Globus pallidus (tissue), 1 donor: ENCODE data around the gene TXNDC2.

Source experiments
- DNase-seq: peaks from one replicate; pipeline ENCODE4 v3.0.0-alpha.2; 2015; ENCODE audit warnings: low spot score

Gene TXNDC2

GRCh38 chr18:9860682-9861081 is 25.1 kb upstream of the TXNDC2 start:
- no peak for DNase-seq

DNA sequence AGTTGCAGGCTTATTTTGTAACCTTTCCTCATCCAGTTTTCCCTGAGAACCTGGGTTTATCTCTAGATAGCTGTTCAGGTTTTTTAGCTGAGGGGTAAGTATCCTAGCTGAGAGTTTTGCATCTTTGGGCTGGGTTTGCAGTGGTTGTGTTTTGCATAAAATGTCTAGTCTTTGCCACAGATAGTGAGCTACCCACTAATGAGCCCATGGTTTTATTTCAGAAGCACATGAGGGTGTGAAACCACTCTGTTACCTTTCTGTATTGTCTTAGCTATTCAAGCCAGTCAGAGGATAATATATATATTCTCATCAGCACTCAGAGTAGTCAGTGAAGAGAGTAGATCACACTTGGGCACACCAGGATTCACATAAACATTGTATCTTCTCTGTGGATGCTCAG is 24.6 kb upstream of the TXNDC2 start:
- DNase-seq, result no peak

DNA sequence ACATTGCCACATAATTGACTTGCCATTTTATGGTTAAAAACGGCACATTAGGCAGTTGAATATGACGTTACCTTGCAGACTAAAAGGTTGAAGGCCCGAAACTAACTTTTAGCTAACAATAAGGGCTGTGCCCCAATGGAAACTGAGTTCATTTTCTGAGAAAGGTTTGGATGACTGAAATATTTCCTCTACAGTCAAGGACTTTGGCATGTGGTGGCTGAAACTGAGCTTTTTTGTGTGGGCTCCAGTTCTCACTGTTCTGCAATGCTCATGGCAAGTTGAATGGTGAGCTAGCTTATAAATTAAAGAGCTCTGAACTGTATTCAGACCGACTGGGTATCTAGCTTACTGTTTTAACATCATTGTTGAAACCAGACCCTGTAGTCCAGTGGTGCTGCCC is 23.8 kb upstream of the TXNDC2 start:
- DNase-seq, result no peak

GRCh38 chr18:9862686-9863085 is 23.1 kb upstream of the TXNDC2 start:
- DNase-seq, result no peak

DNA sequence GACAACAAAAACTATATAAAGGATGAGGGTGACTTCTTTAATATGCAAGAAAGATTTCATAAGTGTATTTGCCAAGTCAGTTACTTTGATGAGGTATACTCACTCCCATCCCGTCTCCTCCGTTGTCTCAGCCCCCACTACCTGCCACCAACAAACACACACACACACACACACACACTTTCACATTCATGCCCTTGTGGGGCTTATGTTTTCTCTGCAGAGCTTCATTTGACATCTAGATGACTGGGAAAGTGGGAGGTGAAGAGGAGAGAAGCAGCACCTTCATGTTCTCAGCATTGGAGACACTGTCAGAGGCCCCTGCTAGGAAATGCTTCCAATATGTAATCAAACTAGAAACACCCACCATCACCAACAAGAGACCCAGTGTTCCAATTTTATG is 22.5 kb upstream of the TXNDC2 start:
- no peak for DNase-seq

DNA sequence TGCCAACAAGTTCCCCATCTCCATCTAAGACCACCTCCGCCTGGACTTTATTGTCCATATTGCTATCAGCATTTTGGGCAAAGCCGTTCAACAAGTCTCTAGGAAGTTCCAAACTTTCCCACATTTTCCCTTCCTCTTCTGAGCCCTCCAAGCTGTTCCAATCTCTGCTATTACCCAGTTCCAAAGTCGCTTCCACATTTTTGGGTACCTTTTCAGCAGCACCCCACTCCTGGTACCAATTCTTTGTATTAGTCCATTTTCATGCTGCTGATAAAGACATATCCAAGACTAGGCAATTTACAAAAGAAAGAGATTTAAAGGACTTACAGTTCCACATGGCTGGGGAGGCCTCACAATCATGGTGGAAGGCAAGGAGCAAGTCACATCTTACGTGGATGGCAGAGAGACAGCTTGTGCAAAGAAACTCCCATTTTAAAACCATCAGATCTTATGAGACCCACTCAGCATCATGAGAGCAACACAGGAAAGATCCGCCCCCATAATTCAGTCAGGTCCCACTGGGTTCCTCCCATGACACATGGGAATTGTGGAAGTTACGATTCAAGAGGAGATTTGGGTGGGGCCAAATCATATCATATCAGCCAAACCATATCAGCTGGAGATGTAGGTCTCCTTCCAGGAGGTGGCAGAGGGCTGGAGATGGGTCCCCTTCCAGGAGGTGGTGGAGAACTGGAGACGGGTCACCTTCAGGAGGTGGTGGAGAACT is 19.8 kb upstream of the TXNDC2 start:
- no peak for DNase-seq

GRCh38 chr18:9866627-9867026 is 19.1 kb upstream of the TXNDC2 start:
- no peak for DNase-seq

- DNase-seq, result no peak
Measured at GRCh38 chr18:9867071-9867594, 18.6 kb upstream of the TXNDC2 start.

DNA sequence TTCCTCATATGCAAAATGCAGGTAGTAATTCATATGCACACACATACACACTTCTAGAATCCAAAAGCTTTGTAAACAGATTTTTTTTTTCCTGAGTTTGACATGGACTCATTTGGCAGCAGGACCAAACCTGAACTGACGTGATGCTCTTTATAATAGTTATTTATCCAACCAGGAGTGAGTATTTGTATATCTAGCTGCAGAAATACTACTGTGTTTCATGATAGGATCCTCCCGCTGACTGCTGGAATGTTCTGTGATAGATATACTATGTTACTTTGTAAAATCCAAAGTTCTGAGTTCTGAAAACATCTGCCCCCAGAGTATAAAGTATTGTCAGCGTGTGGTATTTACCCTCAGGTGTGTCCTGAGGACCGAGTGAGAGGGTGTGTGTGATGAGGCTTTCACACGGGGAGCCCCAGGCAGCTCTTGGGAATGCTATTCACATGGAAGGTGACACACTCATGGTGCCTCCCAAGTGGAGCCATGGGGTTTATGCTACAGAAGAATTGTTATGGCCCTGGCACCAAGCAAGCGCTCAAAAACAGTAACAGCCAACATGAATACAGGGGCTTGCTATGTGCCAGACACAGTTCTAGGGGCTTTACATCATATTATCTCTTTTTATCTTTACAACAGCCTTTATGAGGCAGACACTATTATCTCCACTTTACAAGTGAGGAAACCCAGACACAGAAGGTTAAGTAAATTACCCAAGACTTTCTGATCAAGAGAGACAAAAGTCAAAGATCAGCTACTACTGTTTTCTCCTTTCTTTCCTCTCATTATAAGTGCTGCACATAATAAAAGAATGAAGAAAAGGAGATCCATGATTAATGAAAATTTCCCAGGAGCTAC is 16.7 kb upstream of the TXNDC2 start:
- DNase-seq, result no peak

GRCh38 chr18:9869715-9870430 is 15.9 kb upstream of the TXNDC2 start:
- DNase-seq, result no peak

DNA sequence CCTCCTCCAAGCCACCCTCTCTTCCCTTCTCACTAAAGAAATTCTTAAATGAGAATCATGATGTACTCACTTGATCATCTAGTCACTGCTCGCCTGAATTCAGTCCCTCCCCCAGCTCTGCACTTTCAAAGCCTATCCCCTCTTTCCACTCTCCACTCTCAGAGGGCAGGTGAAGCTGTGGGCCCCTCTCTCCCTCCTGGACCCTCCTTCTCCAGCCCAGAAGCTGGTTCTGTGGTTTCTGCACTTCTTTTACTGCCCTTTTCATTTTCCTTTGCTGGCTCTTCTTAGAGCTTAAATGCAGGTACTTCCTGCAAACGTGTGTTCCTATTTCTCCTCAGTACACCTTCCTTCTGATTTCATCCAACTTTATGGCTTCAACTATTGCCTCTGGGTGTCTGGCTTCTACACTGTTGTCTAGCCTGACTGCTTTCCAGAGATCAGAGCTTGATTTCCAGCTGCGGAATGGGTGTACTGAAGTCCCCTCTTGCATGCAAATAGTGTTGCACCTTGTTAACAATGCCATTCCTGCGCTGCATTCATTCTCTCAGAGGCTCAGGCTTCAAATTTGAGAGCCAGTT is 15.3 kb upstream of the TXNDC2 start:
- DNase-seq, result no peak

DNA sequence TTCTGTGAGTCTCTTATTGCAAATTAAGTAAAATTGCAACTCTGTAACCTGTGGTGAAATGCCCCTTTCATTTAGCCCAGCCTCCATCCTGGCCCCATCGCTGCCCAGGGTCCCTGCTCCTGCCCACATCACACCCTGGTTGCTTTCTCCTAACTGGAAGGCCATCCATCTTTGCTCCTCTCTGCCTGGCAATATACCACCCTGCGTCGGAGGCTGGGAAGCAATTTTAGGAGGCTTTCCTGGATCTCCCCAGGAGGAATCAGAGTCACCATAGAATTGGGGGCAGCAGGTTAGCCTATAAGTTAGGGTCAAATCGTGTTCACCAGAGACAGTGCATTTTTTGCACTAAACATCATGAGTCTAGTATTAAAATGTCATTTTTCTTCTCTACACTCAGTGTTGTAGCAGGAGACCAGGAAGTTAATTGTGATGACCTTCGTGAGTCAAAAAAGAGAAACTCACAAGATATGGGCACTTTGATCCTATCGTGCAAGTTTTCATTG is 14.5 kb upstream of the TXNDC2 start:
- no peak for DNase-seq

GRCh38 chr18:9872823-9873222 is 12.9 kb upstream of the TXNDC2 start:
- no peak for DNase-seq

- DNase-seq, result no peak
Measured at GRCh38 chr18:9874728-9875127, 11.0 kb upstream of the TXNDC2 start.

DNA sequence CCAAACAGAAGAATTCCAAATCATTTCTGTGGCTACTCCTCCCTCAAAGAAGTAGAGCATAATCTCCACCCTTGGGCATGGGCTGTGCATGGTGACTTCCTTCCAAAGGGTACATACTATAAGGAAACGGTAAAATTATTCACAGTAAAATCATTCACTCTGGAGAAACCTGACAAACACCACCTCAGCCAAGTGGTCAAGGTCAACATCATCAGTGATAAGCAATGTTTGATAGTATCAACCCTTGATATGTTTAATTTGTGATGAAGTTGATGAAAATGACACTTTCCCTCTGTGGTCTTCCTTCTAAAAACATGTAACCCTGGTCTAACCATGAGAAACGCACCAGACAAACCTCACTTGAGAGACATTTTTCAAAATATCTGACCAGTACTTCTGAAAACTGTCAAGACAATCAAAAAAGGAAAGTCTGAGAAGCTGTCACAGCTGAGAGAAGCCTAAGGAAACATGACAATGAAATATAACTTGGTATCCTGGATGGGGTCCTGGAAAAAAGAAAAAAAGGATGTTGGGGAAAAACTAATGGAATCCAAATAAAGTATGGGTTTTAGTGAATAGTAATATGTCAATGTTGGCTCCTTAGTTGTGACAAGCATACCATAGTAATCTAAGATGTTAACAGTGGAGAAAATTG is 9.4 kb upstream of the TXNDC2 start:
- DNase-seq, result no peak

- no peak for DNase-seq
Measured at GRCh38 chr18:9876867-9877654, 8.7 kb upstream of the TXNDC2 start.

DNA sequence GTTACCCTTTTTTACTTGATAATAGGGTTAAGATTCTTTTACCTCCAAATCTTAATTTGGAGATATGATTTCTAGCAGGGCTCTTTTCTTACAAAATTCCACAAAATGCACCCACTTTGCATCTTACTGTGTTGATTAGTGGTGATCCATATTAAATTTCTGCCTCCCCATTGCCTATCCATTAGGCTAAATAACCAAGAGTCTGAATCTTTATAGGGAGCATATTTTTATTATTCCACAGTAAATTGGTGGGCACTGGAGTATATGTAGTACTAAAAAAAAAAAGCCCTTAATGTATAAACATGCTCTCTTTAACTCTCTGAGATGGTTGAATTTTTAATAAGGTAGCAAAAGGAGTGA is 8.1 kb upstream of the TXNDC2 start:
- no peak for DNase-seq

DNA sequence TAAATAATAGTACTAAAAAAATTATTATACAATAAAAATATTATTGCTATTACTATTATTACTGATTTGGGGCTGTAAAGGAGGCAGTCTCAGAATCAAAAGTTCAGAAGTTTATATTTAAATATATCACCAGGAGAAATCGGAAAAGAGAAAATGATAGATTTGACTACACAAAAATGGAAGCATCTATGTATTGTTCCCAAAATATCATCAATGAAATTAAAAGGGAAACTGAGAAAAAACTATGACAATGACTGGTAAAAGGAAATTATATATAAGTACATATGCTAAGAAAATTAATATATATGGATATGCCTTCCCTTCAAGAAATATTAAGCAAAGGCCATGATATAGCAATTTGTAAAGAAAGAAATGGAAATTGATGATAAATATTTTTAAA is 7.7 kb upstream of the TXNDC2 start:
- DNase-seq, result no peak

DNA sequence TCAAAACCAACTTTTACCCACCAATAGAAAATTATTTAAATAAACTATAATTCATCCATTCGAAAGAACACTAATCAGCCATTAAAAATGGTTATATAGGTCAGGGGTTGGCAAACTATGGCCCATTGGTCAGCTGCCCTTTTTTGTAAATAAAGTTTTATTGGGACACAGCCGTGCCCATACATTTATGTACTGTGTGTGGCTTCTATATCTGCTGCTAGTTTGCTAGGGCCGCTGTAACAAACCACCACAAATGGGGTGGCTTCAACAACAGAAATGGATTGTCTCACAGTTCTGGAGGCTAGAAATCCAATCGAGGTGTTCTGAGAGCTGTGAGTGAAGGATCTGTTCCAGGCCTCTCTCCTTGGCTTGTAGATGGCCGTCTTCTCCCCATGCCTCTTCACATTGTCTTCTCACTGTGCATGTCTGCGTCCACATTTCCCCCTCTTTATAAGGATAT is 7.0 kb upstream of the TXNDC2 start:
- DNase-seq, result no peak

- DNase-seq, result no peak
Measured at GRCh38 chr18:9884090-9884489, 1.7 kb upstream of the TXNDC2 start.
